GM18519 (cell line): ENCODE measurements around the gene DUS4L.
A peak's percentile ranks its signal among the peaks of the same experiment; 100 is the strongest.
"Not testable (repeated sequence)": the region's sequence is repeated elsewhere in the genome, so short reads cannot be mapped to it uniquely, and the experiment has no call there.

ENCODE experiments used
- ATAC-seq: cut with Tn5 transposase; IDR thresholded peaks from one replicate; pipeline ENCODE4 v1.9.1; 2021; ENCODE audit warnings: mild to moderate bottlenecking, moderate library complexity; ENCODE audit not compliant: unreplicated experiment, low FRiP score

The DUS4L gene, protein sequence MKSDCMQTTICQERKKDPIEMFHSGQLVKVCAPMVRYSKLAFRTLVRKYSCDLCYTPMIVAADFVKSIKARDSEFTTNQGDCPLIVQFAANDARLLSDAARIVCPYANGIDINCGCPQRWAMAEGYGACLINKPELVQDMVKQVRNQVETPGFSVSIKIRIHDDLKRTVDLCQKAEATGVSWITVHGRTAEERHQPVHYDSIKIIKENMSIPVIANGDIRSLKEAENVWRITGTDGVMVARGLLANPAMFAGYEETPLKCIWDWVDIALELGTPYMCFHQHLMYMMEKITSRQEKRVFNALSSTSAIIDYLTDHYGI

DNA sequence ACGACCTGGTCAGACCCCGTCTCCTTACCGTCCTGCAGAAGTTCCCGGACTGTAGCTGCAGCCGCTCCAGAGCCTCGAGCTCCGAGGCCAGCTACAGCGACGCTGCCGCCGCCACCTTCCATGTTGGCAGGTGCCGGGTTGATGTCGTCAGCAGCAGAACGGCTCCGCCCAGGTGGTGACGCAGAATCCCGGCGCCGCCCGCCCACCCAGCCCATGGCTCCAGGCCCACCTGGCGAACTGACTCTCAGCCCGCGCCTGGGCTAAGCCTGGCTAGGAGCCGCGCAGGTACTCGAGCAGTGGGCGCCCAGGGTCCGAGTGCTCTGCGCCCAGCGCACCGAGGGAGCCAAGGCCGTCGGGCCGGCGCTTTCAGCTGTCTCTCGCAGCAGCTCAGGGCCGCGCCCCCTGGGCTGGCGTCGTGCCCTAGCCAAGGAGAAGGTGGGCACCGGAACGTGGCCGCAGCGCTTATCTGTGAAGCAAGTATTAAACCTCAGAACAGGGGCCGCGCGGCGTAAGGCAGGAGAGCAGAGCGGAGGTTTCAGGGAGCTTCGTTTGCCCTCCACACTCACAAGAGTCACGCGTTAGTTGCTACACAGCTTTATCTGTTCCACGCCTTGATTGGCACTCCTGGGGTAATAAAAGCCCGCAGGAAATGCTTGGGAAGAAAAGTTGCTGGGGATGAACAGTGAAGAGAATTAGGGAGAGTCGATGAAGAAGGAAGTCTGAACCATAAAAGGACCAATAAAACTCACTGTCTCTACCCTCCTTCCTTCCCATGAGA is at the start of gene DUS4L, which contains the start of gene COG5:
Gene DUS4L (plus strand): TSS at position 197 of the 778 bp plus-strand sequence. CDS start 3,100 bp downstream, outside the sequence.
Gene COG5 (minus strand): TSS at position 146 of the 778 bp plus-strand sequence. CDS start 24 bp downstream, at position 122.
- ATAC-seq = peak; percentile 84

- ATAC-seq = no peak
Observed at GRCh38 chr7:107526672-107527071, 37.1 kb upstream of the DUS4L start.

DNA sequence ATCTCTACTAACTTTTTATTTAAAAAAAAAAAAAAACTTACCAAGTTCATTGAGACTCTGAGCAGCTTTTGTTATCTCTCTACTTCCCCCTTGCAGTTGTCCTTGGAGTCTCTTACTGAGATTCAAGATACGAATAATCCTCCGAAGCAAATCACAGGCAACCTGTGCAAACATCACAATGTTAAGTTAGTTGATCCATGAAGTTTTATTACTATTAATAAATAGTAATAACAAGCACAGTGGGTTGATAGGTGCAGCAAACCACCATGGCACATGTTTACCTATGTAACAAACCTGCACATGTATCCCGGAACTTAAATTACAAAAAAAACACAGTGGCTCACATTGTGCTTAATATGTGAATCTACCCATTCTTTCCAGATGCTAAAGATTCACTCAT is 36.6 kb upstream of the DUS4L start:
- ATAC-seq = no peak

GRCh38 chr7:107528461-107528860 is 35.3 kb upstream of the DUS4L start:
- no peak for ATAC-seq

- no peak for ATAC-seq
Observed at GRCh38 chr7:107530751-107531150, 33.0 kb upstream of the DUS4L start.

DNA sequence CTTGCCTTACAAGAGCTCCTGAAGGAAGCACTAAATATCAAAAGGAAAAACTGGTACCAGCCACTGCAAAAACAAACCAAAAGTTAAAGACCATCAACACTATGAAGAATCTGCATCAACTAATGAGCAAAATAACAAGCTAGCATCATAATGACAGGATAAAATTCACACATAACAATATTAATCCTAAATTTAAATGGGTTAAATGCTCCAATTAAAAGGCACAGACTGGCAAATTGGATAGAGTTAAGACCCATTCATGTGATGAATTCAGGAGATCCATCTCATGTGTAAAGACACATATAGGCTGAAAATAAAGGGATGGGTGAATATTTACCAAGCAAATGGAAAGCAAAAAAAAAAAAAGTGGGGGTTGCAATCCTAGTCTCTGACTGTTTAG is 29.6 kb upstream of the DUS4L start:
- ATAC-seq = no peak

DNA sequence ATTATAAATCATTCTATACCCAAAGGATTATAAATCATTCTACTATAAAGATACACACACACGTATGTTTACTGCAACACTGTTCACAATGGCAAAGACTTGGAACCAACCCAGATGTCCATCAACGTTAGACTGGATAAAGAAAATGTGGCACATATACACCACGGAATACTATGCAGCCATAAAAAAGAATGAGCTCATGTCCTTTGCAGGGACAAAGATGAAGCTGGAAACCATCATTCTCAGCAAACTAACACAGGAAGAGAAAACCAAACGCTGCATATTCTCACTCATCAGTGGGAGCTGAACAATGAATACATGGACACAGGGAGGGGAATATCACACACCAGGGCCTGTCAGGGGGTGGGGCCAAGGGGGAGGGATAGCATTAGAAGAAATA is 26.5 kb upstream of the DUS4L start:
- not testable (repeated sequence) for ATAC-seq

GRCh38 chr7:107538001-107538400 is 25.8 kb upstream of the DUS4L start:
- no peak for ATAC-seq

DNA sequence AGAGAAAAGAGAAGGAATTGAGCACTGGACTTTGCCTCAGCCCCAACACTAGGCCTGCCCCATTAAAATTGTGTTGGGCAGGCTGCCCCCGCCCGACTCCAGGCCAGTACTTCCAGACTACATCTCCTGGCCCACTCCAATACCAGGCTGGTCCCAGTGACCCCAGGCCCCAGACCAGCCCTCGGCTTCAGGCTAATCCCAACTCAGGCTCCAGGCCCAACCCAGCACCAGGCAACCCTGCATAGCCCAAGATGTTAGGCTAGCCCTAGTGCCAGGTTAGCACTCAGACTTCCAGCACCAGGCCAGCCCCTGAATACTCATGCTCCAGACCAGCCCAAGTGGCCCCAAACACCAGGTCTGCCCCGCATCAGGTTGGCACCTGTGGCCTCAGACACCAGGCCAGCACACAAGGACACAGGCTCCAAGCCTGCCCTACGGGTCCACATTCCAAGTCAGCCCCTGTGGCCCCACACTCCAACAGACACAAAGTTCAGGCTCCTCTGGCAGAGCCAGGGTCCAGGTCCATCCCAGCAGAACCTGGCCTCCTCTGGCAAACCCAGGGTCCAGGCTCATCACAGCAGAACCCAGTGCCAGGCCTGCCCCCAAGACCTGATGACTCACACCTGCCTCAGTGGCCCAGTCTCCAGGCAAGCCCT is 20.3 kb upstream of the DUS4L start:
- no peak for ATAC-seq

- no peak for ATAC-seq
Observed at GRCh38 chr7:107544848-107545591, 18.8 kb upstream of the DUS4L start.

DNA sequence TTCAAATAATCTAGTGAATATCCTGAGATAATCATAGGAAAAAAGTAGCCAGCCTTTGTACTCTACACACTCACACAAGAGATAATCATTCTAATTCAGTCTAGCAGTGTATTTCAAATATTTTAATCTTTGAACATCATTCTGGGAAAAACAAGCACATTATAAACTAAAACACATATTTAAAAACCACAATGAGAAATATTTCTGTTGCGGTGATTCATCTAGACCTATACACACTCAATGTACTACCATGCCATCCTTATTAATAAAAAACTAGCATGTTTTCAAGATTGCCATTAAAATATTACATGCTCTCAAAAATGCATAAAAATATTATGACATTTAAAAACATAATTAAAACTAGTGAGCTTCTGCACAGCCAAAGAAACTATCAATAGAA is 11.8 kb upstream of the DUS4L start:
- no peak for ATAC-seq

DNA sequence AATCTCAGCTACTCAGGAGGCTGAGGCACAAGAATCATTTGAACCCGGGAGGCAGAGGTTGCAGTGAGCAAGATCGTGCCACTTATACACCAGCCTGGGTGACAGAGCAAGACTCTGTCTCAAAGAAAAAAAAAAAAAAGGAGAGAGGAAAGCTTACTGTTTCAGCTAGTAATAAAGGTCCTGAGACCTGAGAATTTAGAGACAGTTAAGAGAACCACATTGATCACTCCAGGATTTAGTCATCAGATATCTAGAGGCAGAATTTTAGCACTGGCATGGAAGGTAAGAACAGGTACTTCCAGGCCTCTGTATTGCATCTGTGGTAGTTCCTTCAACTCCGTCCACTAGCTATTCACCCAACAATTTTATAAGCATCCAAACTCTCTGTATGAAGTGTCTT is 7.9 kb upstream of the DUS4L start:
- ATAC-seq = no peak

DNA sequence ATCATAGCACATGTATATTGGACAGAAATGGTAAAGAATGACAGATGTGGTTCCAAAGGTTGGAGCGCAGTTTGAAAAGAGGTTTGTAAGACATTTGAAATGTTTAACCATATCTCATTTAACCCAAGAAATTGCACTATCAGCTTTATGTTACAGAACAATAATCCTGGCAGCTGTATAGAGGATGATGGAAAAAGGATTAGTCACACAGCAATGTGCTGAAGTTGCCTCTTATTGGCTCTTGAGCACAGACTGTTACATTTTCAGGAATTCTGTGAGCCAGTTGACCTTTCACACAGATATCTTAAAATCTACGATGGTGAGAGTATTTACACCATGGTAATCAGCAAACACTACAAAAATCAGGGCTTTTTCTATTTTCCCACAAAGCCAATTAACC is 3.9 kb upstream of the DUS4L start:
- no peak for ATAC-seq

DNA sequence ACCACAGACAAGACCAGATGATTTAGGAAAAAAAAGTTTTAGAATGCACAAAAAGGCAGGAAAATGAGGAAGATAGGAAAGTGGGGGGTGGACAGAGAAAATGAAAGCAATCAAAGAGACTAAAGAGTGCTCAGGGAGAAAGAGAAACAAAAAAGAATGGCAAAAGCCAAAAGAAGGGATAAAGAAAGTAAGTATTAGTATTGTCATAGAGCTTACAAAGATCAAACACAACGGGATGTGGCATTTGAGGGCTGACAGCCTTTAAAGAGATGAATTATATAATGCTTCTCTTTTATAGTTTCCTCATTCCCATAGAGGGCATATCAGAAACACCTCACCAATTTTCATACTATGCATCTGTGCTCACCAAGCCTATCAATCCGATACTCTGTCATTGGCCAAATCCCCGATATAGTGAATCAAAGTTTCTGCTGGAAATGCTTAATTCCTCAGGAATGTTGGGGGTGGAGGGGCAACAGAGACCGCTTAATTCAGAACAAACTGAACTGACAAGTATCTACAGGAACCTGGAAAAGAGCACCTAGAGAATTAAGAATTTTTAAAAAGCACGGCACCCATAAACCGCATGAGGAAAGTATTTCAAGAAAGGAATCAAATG is 2.8 kb upstream of the DUS4L start:
- ATAC-seq = no peak

- peak; percentile 23 for ATAC-seq
Observed at GRCh38 chr7:107563081-107563774, 543 bp upstream of the DUS4L start.

GRCh38 chr7:107564553-107565298 is 955 bp downstream of the DUS4L start:
- ATAC-seq = no peak

- no peak for ATAC-seq
Observed at GRCh38 chr7:107570298-107570697, 6.5 kb downstream of the DUS4L start.

- ATAC-seq = no peak
Observed at GRCh38 chr7:107573537-107573936, 9.8 kb downstream of the DUS4L start.

DNA sequence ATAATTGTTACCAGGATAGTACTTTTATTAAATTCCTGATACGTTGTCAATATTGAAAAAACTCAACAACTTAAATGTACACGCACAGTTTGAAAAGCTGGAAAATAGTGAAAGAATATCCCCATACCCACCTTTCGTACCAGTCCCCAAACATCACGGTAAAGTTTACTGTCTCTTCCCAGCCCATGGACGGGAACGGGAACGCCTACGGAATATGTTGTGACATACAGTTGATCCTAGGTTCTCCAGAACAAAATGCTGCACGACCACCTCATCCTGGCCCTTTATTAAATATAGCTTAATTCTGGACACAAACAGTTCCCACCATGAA is 15.7 kb downstream of the DUS4L start:
- no peak for ATAC-seq
